DMS153 (cell line): ENCODE results near the gene DMP1.

Experiments
- DNase-seq: peaks from one replicate; lab custom pipeline; 2025; lab: John Stamatoyannopoulos, UW

The DMP1 gene, protein sequence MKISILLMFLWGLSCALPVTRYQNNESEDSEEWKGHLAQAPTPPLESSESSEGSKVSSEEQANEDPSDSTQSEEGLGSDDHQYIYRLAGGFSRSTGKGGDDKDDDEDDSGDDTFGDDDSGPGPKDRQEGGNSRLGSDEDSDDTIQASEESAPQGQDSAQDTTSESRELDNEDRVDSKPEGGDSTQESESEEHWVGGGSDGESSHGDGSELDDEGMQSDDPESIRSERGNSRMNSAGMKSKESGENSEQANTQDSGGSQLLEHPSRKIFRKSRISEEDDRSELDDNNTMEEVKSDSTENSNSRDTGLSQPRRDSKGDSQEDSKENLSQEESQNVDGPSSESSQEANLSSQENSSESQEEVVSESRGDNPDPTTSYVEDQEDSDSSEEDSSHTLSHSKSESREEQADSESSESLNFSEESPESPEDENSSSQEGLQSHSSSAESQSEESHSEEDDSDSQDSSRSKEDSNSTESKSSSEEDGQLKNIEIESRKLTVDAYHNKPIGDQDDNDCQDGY

GRCh38 chr4:87649980-87650379 lies at the start of gene DMP1:
DMP1 (plus strand) TSS chr4:87650280; CDS start chr4:87656493, 6,213 bp downstream.
- no peak for DNase-seq

- no peak for DNase-seq
These were observed 48.7 kb upstream of the DMP1 start for GRCh38 chr4:87601361-87601760.

DNA sequence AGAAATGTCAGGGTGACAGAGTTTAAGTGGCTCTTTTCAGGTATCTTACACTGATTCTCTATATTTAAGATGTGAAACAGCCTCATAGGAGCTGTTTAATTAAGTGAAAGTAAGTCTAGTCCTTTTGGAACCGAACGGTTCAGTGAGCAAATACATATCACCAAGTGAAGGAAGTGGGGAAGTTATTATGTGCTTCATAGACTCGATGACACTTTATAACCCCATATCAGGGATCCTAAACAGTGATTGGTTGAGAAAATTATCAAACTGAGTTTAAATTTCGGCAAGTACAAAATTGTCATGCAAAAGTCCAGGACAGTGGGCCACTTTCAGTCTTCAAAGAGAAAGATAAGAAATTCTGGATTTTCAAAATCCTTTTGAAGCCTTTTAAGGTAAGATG lies 41.9 kb upstream of the DMP1 start, which contains the start of gene DSPP:
TSS of gene DSPP (plus strand) at position 301 of the 400 bp plus-strand sequence. CDS start 2,380 bp downstream, outside the sequence.
- no peak for DNase-seq

GRCh38 chr4:87614292-87614890 lies 35.7 kb upstream of the DMP1 start:
- no peak for DNase-seq

- no peak for DNase-seq
These were observed 33.8 kb upstream of the DMP1 start for GRCh38 chr4:87616268-87616667.

DNA sequence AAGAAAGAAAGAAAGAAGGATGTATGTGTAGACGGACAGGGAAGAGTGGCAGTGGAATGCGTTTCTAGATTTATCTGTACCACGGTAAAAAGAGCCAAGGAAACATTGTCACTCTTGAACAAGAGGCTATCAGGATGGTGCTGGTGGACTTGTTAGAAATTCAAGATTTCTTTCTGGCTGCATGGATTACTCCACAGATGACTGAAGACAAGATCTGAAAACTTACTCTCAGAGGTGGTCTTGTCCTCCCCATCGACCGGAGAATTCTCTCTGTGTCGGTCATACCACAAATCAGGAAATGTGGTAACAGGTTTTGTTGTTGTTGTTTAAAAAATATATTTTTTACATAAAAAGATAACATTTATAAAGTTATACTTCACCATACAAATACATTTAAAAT lies 30.0 kb upstream of the DMP1 start:
- DNase-seq = no peak

- DNase-seq = no peak
These were observed 29.6 kb upstream of the DMP1 start for GRCh38 chr4:87620491-87620890.

GRCh38 chr4:87622303-87622702 lies 27.8 kb upstream of the DMP1 start:
- DNase-seq = no peak

GRCh38 chr4:87624698-87625097 lies 25.4 kb upstream of the DMP1 start:
- DNase-seq = no peak

- DNase-seq = no peak
These were observed 18.4 kb upstream of the DMP1 start for GRCh38 chr4:87631668-87632067.

- DNase-seq = no peak
These were observed 17.6 kb upstream of the DMP1 start for GRCh38 chr4:87632469-87632868.

DNA sequence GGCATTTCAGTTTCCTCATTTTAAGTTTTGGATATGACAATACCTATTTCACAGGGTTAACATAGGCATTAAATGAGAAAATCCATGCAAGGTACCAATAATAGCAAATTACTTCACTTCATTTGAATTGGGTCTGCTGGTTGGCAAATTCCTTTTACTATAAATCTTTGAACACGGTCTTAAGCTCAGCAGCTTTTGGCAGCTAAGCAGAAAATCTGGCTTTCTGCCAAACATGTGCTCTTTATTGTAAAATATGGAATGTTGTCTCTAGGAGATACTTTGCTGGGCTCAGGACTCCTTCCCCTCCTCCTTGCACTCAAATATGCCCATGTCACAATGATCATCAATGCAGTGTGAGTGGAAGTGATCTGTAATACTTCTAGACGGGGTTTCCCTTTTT lies 16.8 kb upstream of the DMP1 start:
- DNase-seq = peak; percentile 12

GRCh38 chr4:87644286-87644685 lies 5.8 kb upstream of the DMP1 start:
- DNase-seq = no peak

- no peak for DNase-seq
These were observed 858 bp downstream of the DMP1 start for GRCh38 chr4:87650938-87651337.

DNA sequence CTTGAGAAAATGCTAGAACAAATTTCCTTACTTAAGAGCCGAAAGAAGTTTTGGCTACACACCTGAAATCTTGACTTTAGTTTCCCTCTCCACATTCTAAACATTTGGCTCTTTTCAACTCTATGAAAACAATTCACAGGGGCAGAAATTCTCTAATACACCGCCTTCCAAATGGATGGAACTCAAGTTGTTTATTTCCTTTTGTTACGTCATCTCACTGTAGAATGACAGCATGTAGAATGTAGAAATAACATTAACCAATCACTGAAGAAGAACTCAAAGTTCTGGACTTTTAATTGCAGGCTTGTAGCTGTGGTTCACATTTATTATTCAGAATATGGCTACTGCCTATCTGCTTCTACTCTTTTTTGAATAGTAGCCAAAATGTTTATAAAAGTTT lies 1.9 kb downstream of the DMP1 start:
- DNase-seq = no peak

DNA sequence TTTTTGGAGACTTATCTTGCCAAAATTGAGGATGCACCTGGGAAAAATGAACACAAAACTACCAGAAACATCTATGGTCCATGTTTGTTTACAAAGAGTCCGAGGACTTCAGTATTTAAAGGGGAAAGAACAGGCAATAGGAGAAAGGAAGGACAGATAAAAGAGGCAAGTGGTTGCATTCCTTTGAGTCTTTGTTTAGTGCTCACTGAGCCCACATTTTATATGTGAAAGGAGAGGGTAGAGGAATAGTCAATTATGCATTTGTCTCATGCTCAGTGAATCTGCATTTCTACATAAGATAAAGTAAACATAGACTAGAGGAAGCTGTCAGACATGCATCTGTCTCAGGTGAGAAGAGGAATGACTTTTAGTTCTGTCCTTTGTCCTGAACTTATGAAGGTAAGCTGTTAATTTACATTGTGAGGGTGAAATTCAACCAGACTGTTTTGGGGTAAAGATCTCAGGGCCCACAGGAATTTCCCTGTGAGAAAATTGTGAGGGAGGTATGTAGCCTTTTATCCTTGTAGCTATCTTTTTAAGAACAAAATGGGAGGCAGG lies 4.5 kb downstream of the DMP1 start:
- no peak for DNase-seq

- DNase-seq = no peak
These were observed 7.4 kb downstream of the DMP1 start for GRCh38 chr4:87657525-87657924.

DNA sequence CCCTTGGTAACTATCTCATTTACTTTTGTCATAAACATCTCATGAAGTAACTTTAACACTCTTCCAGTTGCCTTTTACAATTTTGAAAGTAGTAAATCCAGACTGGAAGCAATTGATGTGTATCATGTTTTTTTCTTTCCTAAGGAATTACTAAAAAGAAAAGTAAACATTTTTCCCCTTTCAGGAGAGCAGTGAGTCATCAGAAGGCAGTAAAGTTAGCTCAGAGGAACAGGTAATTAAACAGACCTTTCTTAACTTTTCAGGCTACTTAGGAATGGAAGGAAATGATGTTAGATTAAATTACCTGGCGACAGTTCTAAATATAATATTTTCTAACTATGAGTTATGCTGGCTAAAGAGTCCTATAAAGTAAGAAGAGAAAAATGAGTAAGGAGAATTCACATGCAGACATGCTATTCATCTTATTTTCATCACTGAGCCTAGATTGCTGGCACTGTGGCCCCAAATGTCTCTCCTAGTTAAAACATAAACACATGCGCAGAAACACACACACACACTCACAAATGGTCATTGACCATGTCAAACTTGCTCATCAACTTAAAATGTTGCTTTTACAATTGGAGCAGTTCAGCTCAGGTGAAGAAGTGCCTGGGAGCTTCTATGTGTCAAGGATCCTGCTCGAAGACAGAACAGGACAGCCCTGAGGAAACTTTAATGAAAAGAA lies 9.3 kb downstream of the DMP1 start:
- no peak for DNase-seq

DNA sequence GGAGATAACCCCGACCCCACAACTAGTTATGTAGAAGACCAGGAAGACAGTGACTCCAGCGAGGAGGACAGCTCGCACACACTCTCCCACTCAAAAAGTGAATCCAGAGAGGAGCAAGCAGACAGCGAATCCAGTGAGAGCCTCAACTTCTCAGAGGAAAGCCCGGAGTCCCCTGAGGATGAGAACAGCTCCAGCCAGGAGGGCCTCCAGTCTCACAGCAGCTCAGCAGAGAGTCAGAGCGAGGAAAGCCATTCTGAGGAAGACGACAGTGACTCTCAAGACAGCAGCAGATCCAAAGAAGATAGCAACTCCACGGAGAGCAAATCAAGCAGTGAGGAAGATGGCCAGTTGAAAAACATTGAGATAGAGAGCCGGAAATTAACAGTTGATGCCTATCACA lies 12.8 kb downstream of the DMP1 start:
- DNase-seq = no peak

DNA sequence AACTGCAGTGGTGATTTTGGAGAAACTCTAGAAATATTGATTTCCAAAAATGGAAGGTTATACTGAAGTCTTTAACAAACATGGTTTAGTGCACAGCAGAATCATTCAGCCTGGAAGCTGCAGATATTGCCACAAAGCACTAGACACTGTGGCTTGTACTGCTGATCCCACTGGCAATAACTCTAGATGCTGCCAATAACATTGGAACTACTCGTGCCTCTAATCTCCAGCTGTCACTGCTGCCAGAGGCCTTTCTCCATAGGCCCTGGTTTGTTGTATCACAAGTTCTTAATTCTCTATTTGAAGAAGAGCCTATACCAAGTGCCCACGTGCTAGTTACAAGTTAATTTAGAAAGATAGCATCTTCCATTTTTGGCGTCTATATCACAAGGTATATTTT lies 19.3 kb downstream of the DMP1 start:
- no peak for DNase-seq

- no peak for DNase-seq
These were observed 27.7 kb downstream of the DMP1 start for GRCh38 chr4:87677731-87678130.

- no peak for DNase-seq
These were observed 29.5 kb downstream of the DMP1 start for GRCh38 chr4:87679449-87680169.
